T-helper 1 cell (primary cell): ENCODE data around the gene DCAF6.

Experiments
- DNase-seq, 5 donors: peaks; one replicate each; pipeline ENCODE4 v3.0.0-alpha.2; 2012 to 2020

Gene DCAF6

DNA sequence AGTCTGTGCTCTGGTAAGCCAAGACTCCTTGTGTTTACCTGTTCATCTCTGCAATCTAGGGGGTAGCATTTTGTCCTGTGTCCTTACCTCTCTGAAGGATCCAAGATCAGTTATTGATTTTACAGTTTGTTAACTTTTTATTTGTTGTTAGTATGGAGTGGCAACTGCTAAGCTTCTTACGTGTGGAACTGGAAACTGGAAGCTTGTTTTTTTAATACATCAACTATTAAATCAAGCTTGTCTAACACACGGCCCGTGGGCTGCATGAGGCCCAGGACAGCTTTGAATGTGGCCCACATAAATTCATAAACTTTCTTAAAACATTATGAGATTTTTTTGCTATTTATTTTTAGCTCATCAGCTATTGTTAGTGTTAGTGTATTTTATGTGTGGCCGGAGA lies 29.6 kb downstream of the DCAF6 start:
- DNase-seq = no peak

DNA sequence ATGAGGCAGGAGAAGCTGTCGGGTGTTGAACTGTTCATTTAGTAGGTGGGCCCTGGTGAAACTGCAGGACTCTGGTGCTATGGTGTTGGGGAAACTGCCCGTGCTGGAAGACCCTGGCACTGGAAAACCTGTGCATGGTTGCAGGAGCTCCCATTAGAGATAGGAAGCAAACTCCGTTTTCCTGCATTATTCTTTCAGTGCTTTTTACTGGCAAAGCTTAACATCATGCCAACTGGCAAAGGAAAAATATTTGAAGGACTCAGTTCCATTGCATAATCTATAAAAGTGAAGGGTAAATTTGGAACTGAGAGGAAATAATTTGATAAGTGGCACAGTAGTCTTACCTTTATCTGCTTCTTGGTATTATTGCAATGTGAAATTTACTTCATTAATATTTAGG lies 32.1 kb downstream of the DCAF6 start:
- no peak for DNase-seq

DNA sequence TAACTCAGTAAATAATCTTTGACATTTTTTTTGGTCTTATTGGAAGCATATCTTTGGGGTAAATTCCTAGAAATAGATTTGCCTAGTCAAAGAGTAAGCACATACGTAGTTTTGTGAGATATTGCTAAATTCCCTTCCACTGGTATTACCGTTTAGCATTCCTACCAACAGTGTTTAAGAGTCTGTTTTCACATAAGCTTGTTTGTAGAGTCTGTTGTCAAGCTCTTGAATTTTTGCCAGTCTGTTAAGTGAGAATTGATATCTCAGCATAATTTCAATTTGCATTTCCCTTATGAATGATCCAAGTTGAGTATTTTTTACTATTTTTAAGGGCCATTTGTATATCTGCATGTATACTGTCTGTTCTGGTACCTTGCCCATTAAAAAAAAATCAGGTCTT lies 37.3 kb downstream of the DCAF6 start:
- no peak for DNase-seq

DNA sequence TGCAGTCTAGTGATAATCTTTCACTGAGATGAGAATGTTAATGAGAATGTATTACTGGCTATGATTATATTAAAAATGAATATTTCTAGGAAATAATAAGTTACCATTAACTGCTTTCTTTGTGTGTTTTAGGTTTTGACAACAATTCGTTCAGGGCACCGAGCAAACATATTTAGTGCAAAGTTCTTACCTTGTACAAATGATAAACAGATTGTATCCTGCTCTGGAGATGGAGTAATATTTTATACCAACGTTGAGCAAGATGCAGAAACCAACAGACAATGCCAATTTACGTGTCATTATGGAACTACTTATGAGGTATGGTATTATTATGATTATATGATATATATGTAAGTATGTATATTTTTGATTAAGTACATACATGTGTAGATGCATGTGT lies 38.2 kb downstream of the DCAF6 start:
- DNase-seq = no peak

DNA sequence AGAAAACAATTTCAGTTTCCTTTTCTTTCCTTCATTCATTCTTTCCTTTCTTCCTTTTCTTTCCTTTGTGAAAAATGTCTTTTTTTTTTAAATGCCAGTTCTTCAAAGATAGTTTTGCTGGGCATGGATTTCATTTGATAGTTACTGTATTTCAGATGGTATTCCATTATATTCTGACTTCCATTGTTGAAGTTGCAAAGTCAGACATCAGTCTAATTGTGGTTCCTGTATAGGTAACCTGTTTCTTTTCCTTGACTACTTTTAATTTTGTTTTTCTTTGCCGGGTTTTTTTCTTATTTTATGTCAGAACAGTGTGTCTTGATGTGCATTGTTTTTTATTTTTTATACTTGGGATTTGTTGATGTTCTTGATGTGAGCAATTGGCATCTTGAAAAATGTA lies 40.8 kb downstream of the DCAF6 start:
- DNase-seq = no peak

DNA sequence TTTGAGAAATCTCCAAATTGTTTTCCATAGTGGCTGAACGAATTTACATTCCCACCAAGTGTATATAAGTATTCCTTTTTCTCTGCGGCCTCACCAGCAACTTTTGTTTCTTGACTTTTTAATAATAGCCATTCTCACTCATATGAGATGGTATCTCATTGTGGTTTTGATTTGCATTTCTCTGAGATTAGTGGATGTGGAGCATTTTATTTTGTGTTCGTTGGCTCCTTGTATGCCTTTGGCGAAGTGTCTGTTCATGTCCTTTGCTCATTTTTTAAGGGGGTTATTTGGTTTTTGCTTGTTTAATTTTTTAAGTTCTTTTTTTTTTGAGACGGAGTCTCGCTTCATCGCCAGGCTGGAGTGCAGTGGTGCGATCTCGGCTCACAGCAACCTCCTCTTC lies 45.5 kb downstream of the DCAF6 start:
- DNase-seq = no peak

DNA sequence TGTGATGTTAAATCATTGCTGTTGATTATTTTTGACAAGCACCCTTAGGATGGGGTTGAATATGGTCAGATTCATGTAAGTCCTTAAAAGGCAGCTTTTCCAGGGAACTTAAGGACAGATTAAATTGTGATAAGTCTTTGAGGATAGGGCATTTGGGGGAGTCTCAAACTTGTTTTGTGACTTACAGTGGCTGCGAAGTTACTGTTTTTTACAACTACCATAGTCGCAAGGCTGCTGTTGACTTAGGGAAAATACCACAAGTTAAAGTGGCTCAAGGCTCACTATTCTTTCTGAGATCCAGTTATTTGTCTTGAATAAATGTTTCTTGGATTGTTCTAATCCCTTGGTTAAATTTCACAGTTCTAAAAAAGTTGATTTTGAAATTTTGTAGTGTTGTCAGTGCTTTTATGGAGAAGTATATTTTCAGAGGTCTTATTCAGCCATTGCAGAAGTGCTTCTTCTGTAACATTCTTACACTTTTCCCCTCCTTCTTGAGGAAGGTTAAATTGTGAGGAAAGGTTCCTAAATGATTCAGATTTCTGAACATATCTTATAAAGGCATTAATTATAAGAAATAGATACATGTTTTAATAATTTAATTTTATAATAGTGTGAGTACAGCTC lies 47.4 kb downstream of the DCAF6 start:
- no peak for DNase-seq

DNA sequence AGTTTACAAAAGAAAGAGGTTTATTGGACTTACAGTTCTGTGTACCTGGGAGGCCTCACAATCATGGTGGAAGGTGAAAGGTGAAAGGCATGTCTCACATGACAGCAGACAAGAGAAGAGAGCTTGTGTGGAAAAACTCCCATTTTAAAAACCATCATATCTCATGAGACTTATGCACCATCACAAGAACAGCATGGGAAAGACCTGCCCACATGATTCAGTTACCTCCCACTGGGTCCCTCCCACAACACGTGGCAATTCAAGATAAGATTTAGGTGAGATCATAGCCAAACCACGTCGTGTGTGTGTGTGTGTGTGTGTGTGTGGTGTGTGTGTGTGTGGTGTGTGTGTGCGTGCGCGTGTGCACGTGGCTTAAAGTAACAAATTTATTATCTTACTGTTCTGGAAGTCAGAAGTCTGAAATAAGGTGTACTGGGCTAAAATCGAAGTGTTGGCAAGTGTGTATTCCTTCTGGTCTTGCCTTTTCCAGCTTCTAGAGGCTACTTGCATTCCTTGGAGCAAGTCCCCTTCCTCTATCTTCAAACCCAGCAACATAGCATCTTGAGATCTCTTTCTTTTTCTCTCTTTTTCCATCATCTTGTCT lies 48.5 kb downstream of the DCAF6 start:
- no peak for DNase-seq

DNA sequence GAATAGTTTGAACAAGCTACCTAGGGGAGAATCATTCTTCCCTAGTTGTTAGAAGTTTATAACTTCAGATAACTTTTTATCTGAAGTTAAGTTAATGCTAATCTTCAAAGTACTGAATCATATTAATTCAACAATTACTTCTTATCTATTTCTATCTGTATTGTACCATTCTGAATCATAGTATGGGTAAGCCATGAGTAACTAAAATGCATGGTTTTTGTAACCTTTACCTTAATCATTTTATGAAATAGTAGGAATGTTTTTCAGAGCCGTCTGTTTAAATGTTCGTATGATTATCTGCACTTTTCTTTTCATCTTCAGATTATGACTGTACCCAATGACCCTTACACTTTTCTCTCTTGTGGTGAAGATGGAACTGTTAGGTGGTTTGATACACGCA lies 50.7 kb downstream of the DCAF6 start:
- DNase-seq = no peak

DNA sequence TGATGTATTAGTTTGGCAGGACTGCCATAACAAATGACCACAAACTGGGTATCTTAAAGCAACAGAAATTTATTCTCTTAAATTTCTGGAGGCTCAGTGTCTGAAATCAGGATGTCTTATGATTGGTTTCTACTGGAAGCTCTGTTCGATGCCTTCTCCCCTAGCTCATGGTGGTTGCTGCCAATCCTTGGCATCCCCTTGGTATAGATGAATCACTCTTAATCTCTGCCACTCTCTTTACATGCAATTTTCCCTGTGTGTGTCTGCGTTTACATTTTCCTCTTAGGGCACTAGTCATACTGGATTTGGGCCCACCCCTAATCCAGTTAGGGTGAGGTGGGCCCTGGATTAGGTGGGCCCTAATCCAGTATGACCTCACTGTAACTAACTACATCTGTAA lies 55.1 kb downstream of the DCAF6 start:
- no peak for DNase-seq

DNA sequence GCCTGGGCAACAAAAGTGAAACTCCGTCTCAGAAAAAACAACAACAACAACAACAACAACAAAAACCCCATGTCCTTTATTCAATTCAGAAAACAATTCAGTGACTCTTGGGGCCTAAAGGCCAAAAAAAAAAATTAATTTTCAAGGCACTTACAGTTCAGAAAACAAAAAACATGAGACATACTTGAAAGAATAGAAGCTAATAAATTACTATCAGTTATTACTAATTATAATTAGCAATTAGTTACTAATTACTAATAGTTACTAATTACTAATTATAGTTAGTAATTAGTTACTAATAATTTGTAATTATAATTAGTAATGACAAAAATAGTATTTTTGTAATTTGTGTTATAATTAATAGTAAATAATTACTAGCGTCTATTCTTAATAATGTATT lies 57.2 kb downstream of the DCAF6 start:
- DNase-seq = no peak

DNA sequence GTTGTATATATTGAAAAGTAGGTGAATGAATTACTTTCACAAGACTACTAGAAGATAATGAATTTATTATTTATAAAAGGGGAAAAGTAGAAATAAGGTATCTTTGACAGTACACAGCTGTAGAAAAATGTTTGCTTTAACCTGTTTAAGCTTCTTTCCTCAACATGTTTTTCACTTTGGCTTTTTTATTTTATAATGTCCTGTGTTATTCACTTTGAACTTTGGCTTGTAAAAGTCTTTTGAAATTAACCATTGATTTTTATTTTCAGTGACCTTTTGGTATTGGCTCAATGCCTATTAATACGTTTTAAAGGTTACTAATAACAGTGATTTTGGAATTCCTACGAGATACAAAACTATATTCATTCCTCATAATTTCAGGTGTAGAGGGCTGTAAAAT lies 58.1 kb downstream of the DCAF6 start:
- DNase-seq = no peak

DNA sequence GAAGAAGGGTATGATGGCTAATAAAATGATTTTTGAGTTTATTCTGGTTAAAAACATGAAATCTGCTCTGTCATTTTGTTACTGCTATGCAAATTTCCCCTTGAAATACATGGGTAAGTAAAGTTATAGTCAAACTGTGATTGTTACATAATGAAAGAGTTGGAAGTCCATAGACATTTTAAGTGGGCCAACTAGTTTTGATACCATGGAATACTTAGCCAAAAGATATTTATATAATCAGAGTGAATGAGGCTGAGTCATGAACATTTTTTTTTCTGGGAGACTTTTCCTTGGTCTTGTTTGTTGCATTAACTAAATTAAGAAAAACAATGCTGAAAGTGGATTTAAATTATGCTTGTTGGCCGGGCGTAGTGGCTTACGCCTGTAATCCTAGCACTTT lies 58.6 kb downstream of the DCAF6 start:
- DNase-seq = no peak

DNA sequence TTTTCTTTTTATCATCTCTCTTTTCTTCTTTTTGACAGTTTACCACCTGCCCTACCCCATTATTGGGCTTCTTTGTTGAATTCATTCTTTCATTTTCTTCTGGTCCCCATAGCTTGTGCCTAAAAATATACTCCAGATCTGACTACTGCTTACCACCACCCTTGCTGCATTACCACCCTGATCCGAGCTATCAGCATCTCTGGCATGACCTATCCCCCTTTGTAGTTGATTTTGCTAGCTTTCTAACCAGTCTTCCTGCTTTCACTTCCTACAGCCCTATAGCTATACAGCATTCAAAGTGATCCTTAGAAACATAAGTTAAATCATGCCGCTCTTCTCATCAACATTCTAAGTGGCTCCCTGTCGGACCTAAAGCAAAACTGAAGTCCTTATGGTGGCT lies 59.8 kb downstream of the DCAF6 start:
- no peak for DNase-seq

DNA sequence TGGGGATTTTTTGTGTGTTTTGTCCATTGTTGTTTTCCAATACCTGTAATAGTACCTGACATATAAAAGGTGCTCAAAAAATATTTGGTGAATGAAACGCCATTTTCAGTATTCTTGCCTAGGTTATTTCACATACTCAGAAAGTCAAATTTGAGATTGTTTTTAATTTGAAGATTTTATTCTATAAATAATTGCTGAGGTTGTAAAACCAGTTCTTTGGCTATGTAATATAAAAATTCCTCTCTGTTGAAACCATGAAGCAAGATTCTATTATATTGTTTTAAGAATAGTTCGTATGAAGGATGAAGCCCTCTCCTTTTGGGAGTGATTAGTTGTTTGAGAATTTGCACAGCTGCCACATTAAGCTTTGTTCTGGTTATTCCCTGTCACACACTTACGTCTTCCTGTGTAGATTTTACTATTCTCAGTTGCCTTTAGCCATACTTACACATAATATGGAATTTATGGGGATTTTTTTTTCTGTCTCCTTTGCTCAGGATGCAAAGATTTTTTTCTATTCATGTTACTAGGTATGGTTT lies 60.6 kb downstream of the DCAF6 start:
- no peak for DNase-seq

DNA sequence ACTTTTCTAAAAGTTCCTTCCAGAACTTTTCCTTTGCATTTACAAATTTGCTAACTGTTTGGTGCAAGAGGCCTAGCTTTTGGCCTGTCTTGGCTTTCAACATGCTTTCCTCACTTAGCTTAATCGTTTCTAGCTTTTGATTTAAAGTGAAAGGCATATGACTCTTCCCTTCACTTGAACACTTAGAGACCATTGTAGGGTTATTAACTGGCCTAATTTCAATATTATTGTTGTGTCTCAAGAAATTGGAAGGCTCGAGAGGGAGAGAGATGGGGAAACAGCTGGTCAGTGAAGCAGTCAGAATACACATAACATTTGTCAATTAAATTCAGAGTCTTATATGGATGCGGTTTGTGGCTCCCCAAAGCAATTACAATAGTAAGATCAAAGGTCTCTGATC lies 63.4 kb downstream of the DCAF6 start:
- no peak for DNase-seq

DNA sequence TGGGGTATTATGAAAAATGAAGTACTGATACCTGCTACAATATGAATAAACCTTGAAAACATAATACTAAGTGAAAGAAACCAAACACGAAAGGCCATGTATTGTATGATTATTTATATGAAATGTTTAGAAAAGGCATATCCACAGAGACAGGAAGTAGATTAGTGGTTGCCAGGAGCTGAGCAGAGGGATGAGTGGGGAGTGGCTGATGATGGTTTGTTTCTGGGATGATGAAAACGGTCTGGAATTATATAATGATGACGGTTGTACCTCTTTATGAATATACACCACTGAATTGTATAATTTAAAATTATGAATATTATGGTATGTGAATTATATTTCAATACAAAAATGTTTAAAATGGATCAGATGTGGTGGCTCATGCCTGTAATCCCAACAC lies 64.2 kb downstream of the DCAF6 start:
- DNase-seq = no peak

DNA sequence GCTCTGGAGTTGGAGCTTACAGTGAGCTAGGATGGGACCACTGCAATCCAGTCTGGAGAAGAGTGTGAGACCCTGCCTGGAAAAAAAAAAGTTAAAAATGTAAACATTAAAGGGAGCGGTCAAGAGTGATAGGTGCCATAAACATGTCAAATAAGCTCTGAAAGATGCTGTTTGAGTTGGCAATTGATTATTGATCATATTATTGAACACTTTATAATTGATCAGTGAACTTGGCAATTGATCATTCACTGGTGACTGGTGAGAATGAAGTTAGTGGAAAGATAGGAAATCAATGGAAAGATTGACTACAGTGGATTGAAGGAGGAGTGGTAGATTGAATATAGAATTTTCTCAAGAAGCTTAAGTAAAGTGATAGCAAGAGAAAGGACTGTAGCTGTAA lies 64.7 kb downstream of the DCAF6 start:
- no peak for DNase-seq

DNA sequence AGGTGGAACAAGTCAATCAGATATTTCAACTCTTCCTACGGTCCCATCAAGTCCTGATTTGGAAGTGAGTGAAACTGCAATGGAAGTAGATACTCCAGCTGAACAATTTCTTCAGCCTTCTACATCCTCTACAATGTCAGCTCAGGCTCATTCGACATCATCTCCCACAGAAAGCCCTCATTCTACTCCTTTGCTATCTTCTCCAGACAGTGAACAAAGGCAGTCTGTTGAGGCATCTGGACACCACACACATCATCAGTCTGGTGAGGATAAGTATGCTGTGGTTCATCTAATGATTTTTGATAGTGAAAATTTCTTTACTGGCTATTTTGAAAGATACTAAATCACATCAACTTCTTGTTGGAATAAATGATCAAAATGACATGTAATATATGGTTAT lies 68.0 kb downstream of the DCAF6 start:
- no peak for DNase-seq

DNA sequence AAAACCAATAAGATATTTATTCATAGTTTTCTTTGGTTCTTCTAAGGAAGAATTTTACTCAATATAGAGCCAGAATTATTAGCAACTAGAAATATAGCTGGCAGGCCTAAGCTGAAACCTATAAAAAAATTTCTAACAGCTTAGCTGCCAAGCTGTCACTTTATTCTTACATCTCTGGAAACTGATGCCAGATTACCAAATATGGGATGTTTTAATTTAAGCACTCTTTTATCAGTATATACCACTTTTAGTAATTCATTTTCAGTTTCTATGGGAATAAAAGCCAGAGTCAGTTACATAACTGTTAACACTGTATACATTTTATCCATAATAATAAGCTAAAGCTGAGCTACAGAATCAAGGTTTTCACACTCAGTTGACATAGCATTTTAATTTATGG lies 69.0 kb downstream of the DCAF6 start:
- DNase-seq = no peak

DNA sequence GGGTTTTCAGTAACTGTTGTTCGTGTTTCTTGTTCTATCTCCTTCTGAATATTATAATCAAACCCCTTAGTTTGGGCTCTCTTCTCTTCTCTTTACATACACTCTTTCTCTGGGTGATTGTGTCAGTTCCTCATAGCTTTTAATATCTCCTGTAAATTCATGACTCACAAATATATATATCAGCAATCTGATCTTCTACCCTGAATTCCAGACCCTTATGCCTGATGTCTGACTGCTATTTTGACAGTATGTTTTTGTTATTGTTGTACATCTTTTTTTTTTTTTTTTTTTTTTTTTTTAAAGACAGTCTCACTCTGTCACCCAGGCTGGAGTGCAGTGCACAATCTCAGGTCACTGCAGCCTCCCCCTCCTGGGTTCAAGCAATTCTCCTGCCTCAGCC lies 71.2 kb downstream of the DCAF6 start:
- DNase-seq = no peak

DNA sequence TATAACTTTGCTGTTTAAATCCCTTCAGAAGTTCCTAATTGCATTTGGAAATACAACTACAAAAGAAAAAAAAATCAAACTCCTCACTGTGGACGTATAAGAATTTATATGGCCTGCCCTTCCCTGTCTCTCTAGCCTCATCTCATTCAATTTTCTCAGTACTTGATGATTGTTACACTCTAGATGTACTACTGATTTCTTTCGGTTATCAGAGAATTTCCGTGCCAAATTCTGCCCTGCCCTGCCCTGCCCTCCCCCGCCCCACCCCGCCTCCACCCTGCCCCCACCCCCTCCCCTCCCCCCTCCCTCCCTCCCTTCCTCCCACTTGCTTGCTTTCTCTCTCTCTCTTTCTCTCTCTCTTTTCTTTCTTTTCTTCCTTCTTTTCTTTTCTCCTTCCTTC lies 72.1 kb downstream of the DCAF6 start:
- DNase-seq = no peak

DNA sequence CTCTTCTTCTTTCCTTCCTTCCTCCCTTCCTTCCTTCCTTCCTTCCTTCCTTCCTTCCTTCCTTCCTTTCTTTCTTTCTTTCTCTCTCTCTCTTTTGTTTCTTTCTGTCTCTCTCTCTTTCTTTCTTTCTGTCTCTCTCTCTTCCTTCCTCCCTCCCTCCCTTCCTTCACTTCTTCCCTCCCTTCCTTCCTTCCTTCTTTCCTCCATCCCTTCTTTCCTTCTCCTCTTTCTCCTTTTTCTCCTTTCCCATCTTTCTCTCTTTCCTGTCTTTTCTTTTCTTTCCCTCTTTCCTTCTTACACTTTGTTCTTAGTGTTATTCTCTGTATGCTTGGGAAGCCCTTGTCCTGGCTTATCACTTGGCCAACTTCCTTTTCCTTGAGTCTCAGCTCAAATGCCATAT lies 72.8 kb downstream of the DCAF6 start:
- no peak for DNase-seq

DNA sequence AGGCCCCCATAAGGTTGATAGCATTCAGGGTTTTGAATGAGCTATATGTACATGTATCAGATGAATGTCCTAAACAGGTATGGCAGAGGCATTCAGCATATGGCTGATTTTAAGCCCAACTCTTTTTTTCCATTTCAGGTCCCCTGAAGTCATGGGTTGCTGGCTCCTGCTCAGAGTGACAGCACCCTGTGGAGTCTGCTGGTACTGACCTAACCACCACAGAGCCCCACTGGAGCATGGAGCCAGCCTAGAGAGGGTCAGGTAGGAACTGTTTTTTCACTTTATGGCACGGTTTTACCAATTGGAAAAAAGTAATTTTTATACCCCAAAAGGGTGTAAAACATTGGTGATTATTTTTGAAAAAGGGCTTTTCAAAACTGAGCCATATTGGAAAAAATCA lies 82.9 kb downstream of the DCAF6 start:
- no peak for DNase-seq

DNA sequence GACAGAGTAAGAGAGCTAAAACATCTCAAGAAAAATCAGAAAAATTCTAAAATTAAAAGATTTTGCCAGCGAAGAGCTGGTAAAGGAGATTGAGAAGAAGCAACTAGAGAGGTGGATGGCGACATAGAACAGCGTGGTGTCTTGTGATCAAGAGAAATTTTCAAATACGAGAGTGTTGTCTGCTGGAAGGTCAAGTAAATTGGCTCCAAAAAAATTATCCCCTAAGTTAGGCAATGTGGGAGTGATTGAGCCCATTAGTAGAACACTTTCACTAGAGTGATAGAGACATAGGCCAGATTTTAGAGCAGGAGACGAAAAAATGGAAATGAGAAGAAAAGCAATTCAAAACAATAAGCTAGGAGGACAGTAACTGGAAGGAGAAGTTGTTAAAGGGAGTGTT lies 94.7 kb downstream of the DCAF6 start:
- no peak for DNase-seq
